HS-5 (cell line): ENCODE data around the gene NUP43.
A peak's percentile ranks its signal among the peaks of the same experiment; 100 is the strongest.
"Not testable (repeated sequence)": the region's sequence is repeated elsewhere in the genome, so short reads cannot be mapped to it uniquely, and the experiment has no call there.

Experiments
- DNase-seq: peaks from one replicate; pipeline ENCODE4 v3.0.0-alpha.2; 2012; ENCODE audit warnings: low read depth

Gene NUP43, protein sequence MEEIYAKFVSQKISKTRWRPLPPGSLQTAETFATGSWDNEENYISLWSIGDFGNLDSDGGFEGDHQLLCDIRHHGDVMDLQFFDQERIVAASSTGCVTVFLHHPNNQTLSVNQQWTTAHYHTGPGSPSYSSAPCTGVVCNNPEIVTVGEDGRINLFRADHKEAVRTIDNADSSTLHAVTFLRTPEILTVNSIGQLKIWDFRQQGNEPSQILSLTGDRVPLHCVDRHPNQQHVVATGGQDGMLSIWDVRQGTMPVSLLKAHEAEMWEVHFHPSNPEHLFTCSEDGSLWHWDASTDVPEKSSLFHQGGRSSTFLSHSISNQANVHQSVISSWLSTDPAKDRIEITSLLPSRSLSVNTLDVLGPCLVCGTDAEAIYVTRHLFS

GRCh38 chr6:149746147-149746946 is at the start of gene NUP43:
TSS of gene NUP43 (minus strand) at chr6:149746529. CDS start at chr6:149746495, 34 bp downstream.
- peak; percentile 89 for DNase-seq

DNA sequence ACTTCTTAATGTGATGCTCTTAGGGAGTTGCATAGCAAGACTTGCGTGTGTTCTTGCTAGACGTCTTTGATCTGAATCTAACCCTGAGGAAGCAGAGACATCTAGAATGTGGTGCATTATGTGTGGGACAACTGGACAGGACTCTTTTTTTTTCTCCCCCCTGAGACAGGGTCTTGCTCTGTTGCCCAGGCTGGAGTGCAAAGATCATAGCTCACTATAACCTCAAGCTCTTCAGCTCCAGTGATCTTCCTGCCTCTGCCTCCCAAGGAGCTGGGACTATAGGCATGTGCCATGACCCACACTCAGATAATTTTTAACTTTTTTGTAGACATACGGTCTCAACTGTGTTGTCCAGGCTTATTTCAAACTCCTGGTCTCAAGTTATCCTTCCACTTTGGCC is 37.2 kb upstream of the NUP43 start:
- no peak for DNase-seq

DNA sequence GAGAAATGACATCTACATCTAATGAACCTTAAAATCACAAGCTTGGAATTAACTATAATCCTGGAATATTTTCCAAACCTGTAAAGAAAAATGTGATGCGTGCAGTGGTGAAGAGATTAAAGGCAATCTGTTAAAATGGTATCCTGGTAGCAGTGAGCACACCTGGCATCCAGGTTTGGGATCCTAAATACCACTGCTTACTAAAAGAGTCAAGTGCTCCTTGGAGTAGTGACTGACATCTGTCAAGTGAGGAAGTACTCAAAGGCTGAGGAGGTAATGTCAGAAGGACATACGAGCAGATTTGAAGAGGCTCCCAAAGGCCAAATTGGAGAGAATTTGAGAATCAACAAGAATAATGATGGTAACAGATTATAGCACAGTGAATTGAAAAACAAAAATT is 36.0 kb upstream of the NUP43 start:
- DNase-seq = no peak

DNA sequence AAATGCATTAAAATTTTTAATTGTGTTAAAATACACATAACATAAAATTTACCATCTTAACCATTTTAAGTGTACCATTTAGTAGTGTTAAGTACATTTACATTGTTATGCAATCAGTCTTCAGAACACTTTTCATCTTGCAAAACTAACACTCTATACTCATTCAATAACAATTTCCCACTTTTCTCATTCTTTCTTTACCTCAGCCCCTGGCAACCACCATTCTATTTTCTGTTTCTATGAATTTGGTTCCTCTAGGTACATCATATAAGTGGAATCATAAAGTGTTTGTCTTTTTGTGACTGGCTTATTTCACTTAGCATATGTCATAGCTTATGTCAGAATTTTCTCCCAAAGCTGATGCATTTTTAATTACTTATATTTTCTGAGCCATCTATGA is 35.4 kb upstream of the NUP43 start:
- no peak for DNase-seq

DNA sequence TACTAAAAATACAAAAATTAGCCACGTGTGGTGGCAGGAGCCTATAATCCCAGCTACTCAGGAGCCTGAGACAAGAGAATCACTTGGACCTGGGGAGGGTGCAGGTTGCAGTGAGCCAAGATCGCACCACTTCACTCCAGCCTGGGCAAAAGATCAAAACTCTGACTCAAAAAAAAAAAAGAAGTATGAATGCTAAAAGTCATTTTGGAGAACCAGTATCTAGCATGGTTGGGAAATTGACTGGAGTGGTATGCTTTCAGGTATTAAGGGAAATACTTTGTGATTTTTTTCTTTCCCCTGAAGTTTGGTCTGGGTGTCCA is 33.3 kb upstream of the NUP43 start:
- no peak for DNase-seq

DNA sequence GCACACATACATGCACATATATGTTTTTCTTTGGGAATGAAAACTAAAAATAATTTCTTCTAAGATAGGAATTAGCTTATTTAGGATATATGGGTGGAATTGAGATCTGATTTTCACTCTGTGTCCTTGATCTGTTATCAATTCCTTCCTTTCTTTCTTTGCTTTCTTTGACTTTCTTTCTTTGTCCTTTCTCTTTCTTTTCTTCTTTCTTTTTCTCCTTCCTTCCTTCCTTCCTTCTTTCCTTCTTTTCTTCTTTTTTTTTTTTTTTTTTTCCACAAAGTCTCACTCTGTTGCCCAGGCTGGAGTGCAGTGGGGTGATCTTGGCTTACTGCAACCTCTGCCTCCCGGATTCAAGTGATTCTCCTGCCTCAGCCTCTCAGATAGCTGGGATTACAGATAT is 31.3 kb upstream of the NUP43 start:
- no peak for DNase-seq

- no peak for DNase-seq
Measured at GRCh38 chr6:149771925-149772324, 25.6 kb upstream of the NUP43 start.

DNA sequence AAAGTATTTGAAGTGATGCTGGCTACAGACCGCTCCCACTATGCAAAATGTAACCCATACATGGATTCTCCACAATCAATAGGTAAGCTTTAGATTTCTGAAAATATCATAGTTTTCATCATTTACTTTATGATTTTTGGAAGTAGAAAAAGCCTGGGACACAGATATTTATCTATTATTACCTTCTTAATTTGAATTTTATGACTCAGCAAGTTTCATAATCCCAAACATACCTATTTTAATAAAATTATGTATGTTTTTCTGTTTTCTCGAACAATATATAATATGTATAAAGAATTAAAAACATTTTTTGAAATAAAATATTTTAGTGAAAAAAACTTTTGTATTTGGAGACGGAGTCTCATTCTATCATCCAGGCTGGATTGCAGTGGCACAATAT is 24.9 kb upstream of the NUP43 start:
- DNase-seq = no peak

DNA sequence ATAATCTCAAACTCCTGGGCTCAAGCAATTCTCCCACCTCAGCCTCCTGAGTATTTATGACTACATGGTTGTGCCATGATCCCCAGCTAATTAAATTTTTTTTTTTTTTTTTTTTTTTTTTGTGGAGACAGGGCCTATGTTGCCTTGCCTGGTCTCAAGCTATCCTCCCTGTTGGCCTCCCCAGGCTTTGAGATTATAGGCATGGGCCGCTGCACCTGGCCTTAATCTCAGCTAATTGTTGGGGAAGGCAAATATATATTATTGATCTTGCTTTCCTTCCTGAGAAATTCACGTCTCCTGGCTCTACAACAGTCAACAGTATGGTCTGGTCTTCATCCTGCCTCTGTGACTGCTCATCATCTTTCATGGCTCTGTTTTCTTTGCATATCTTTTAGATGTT is 23.3 kb upstream of the NUP43 start:
- DNase-seq = no peak

- no peak for DNase-seq
Measured at GRCh38 chr6:149766156-149766769, 19.9 kb upstream of the NUP43 start.

GRCh38 chr6:149763866-149764265 is 17.5 kb upstream of the NUP43 start:
- DNase-seq = no peak

DNA sequence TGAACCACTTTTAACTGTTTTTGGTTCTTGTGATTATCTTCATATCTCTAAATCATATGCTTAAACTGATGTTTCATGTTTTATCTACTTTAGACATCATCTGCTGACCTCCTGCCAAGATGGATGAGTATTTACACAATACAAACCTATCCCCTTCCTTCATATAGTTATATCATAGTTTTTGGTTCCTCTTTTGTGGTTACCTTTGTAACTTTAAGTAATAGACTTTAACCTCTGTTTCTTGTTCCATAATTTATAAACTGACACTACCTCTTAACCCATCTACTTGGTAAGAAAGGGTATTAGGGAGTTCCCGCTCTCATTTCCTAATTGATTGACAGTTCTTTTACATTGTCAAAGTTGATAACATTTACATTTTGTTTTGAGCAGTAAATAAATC is 15.1 kb upstream of the NUP43 start:
- DNase-seq = no peak

DNA sequence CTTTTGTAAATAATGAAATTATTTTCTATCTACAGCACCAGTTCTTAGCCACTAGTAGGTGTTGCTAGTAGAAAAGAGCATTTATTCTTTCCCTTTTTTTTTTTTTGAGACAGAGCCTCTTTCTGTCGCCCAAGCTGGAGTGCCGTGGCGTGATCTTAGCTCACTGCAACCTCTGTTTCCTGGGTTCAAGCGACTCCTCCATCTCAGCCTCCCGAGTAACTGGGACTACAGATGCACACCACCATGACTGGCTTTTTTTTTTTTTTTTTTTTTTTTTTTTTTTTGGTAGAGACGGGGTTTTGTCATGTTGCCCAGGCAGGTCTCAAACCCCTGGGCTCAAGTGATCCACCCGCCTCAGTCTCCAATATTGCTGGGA is 9.9 kb upstream of the NUP43 start:
- DNase-seq = no peak

DNA sequence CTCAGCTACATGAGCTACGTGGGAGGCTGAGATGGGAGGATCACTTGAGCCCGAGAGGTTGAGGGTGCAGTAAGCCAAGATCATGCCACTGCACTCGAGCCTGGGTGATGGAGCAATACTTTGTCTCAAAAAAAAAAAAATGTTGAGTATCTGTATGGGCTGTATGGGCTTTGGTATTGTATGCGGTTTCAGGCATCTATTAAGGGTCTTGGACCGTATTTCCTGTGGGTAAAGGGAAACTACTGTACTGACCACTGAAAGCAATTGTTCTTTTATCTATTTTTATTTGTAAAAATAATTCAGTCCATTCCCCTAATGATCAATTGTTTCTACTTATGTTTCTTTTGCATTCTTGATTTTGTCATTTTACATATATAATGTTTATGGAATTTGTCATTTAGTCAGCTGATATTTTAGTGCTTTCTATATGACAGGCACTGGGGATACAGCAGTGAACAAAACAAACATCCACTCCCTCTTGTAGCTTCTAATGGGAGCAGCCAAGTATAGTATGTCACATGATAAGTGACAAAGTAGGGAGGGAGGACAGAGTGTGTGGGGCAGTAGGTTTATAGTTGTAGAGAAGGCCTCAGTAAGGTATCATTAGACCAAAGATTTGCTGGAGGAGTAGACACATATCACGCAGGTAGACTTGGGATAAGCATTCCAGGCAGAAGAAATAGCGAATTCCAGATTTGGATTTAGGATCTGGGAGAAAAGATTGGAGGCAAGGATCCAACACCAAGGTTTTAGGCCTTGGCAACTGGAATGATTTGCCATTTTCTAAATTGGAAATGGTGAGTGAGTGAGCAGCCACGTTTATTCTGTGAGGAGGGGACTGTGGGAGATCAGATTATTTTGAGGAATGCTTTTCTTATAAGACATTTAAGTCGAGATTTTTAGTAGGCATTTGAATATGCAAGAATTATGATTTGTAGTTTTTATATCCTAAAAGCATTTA is 9.3 kb upstream of the NUP43 start:
- DNase-seq = no peak

DNA sequence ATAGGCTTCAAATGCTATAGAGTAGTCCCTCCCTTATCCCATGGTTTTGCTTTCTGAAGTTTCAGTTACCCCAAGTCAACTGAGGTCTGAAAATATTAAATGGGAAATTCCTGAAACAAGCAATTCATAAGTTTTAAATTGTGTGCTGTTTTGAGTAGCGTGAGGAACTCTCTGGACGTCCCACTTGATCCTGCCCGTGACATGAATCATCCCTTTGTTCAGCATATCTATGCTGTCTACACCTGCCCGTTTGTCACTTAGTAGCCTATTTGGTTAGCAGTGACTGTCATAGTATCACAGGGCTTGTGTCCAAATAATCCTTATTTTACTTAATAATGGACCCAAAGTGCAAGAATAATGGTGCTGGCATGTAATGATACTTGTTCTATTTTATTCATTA is 8.2 kb upstream of the NUP43 start:
- DNase-seq = no peak

GRCh38 chr6:149753374-149753637 is 7.0 kb upstream of the NUP43 start:
- not testable (repeated sequence) for DNase-seq

- DNase-seq = no peak
Measured at GRCh38 chr6:149752600-149753373, 6.5 kb upstream of the NUP43 start.

- DNase-seq = not testable (repeated sequence)
Measured at GRCh38 chr6:149751920-149752319, 5.6 kb upstream of the NUP43 start.

GRCh38 chr6:149751239-149751638 is 4.9 kb upstream of the NUP43 start:
- DNase-seq = no peak

DNA sequence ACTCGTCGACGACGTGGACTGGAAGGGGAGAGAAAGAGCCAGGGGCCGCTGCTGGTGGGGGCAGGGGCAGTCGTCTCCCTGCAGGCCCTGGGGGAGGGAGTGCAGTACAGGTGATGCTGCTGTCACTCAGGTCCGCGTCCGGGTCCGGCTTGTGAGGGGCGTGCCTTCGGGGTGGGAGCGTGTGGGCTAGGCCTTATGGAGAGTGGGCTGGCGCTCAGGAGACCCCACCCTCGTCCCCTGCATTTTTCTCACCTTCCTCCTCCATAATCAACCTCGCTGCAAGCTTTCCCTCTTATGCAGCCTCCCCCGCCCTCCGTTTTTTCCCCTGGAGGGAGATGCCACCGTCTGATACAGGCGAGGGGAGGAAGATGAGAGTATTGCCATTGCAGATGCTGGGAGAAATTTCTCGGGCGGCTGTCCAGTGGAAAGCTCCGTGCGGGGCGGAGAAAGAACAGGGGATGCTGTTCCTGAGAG is 3.8 kb upstream of the NUP43 start:
- peak; percentile 47 for DNase-seq

DNA sequence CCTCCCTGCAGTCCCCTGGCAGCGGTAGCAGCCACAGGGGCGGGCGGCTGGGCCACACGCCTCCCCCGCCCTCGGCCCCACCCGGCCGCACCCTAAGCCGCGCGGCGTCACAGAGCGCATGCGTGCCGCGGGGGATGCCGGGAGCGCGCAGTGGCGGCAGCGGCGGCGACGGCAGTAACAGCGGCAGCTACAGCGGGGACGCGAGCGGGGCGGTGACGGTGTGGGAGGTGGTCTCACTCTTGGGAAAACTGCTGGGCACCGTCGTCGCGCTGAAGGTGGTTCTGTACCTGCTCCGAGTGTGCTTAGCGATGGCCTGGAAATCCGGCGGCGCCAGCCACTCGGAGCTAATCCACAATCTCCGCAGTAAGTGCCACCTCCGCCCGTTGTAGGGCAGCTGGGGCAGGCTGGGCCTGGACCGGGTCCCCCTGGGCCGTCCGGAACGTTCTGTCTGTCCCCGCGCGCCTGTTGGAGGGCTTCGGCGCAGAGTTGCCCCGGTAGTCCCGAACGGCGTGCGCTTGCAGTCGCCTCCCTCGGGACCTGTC is 3.3 kb upstream of the NUP43 start, which contains the start of gene PCMT1:
PCMT1 (plus strand) TSS at position 148 of the 542 bp plus-strand sequence; CDS start at position 309, 161 bp downstream.
- peak; percentile 50 for DNase-seq
